ENCODE results near the gene PLB1.

PLB1 gene

GRCh38 chr2:28622101-28622499 is 126.2 kb downstream of the PLB1 start:
- no peak for FAIRE-seq
- no peak for TF ChIP-seq CTCF (IDR thresholded peaks at IDR 0.05; ENCODE audit: insufficient read depth, missing control alignments)

GRCh38 chr2:28623582-28624405 is 127.9 kb downstream of the PLB1 start:
- no peak for FAIRE-seq
- TF ChIP-seq CTCF (IDR thresholded peaks at IDR 0.05; ENCODE audit: insufficient read depth, missing control alignments): no peak

More at GRCh38 chr2:28622101-28622499, 126.2 kb downstream of the PLB1 start:
- no peak for DNase-seq (ENCODE audit: insufficient read length, low spot score)

GRCh38 chr2:28624436-28624792 is 128.6 kb downstream of the PLB1 start:
- DNase-seq (ENCODE audit: insufficient read length, low spot score): no peak
- no peak for TF ChIP-seq CTCF (IDR thresholded peaks at IDR 0.05; ENCODE audit: insufficient read depth, missing control alignments)
- FAIRE-seq: no peak

More at GRCh38 chr2:28623582-28624405, 127.9 kb downstream of the PLB1 start:
- DNase-seq (ENCODE audit: insufficient read length, low spot score): no peak

- DNase-seq (ENCODE audit: insufficient read length, low spot score): no peak
- no peak for TF ChIP-seq CTCF (IDR thresholded peaks at IDR 0.05; ENCODE audit: insufficient read depth, missing control alignments)
- no peak for FAIRE-seq
Observed at GRCh38 chr2:28624793-28625701, 129.2 kb downstream of the PLB1 start.

GRCh38 chr2:28626376-28626775 is 130.5 kb downstream of the PLB1 start:
- TF ChIP-seq CTCF (IDR thresholded peaks at IDR 0.05; ENCODE audit: insufficient read depth, missing control alignments): no peak

GRCh38 chr2:28626891-28627421 is 131.1 kb downstream of the PLB1 start:
- no peak for TF ChIP-seq CTCF (IDR thresholded peaks at IDR 0.05; ENCODE audit: insufficient read depth, missing control alignments)
- no peak for FAIRE-seq
- no peak for DNase-seq (ENCODE audit: insufficient read length, low spot score)

More at GRCh38 chr2:28626376-28626775, 130.5 kb downstream of the PLB1 start:
- no peak for DNase-seq (ENCODE audit: insufficient read length, low spot score)
- no peak for FAIRE-seq

All from D721Med (cell line).